ENCODE results near the gene NTRK3. TPM values are rescaled to one million over a fixed set of nuclear protein-coding genes. Genes with fewer than 3 reads are reported as not detected.

Gene NTRK3
- total and polyA plus RNA-seq, 2 of the 13 experiments (the other 11 are each of a cell fraction or from before 2014, with no cell fraction given) = not detected

- TF ChIP-seq, protein P1, sequence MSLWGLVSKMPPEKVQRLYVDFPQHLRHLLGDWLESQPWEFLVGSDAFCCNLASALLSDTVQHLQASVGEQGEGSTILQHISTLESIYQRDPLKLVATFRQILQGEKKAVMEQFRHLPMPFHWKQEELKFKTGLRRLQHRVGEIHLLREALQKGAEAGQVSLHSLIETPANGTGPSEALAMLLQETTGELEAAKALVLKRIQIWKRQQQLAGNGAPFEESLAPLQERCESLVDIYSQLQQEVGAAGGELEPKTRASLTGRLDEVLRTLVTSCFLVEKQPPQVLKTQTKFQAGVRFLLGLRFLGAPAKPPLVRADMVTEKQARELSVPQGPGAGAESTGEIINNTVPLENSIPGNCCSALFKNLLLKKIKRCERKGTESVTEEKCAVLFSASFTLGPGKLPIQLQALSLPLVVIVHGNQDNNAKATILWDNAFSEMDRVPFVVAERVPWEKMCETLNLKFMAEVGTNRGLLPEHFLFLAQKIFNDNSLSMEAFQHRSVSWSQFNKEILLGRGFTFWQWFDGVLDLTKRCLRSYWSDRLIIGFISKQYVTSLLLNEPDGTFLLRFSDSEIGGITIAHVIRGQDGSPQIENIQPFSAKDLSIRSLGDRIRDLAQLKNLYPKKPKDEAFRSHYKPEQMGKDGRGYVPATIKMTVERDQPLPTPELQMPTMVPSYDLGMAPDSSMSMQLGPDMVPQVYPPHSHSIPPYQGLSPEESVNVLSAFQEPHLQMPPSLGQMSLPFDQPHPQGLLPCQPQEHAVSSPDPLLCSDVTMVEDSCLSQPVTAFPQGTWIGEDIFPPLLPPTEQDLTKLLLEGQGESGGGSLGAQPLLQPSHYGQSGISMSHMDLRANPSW (CRISPR knock-in tag; IDR thresholded peaks at IDR 0.05; ENCODE audit: borderline replicate concordance) = no peak
Measured at GRCh38 chr15:87954793-87955192, 301.7 kb downstream of the NTRK3 start (continued).

GRCh38 chr15:87952736-87953287, 303.7 kb downstream of the NTRK3 start:
- Histone ChIP-seq H3K27ac (ENCODE audit: extremely low read length, insufficient read depth, low read length) (no peak overlapping the region), H3K4me1 (ENCODE audit: insufficient read depth, low read length) (no peaks in the 10 kb centered on the region), H3K9ac (ENCODE audit: insufficient read depth, low read depth, low read length) (no peak overlapping the region), H2AFZ (ENCODE audit: low read length) (no peak overlapping the region), H3K27me3 (ENCODE audit: control insufficient read depth in 1 of 2, insufficient read depth in 2 of 2, low read length in 2 of 2) (peaks cover 0 to 6% of the 10 kb centered on the region in 2 experiments; a peak in 1 of 5 replicates), H3K9me3 (ENCODE audit: low read length) (no peaks in the 10 kb centered on the region), H4K20me1 (ENCODE audit: insufficient read depth, low read length) (no peaks in the 10 kb centered on the region), H3K79me2 (ENCODE audit: insufficient read depth, low read length) (no peaks in the 10 kb centered on the region), H3K36me3 (replicated peaks in 1 of 2; ENCODE audit: control insufficient read depth in 1 of 2, insufficient read depth in 2 of 2, low read length in 2 of 2) (no peaks in the 10 kb centered on the region), H3K4me2 (ENCODE audit: low read depth, low read length) (no peak overlapping the region), H3K4me3 (replicated peaks in 1 of 3; ENCODE audit: insufficient read depth in 1 of 3, low read depth in 2 of 3, low read length in 3 of 3) (no peak overlapping the region)
- FAIRE-seq (no peak), ATAC-seq (no peak), DNase-seq (ENCODE audit: low spot score) (no peak)
- in situ Hi-C loops (cut with HindIII; ENCODE audit: extremely low pct_ligation_motif_present, low pct_unique_long_range_greater_than_20kb) = no loop called here
- no TSS peak for BruUV-seq (replicated peaks)
- intact Hi-C loops (cut with micrococcal nuclease; ENCODE audit: unreplicated experiment) = no loop called here
- CTCF ChIA-PET (ENCODE audit: low intra/inter-chr PET ratio, low total read pairs) = no interaction called here
- 54% methylated on average over 23 of the region's 23 CpGs for WGBS (ENCODE audit: low lambda C conversion rate)
- POLR2A ChIA-PET = no interaction called here
- TF ChIP-seq RORA (CRISPR knock-in tag; IDR thresholded peaks at IDR 0.05) (no peak), AKAP8 (CRISPR knock-in tag; IDR thresholded peaks at IDR 0.05) (no peak), ZNF282 (IDR thresholded peaks at IDR 0.05; ENCODE audit: partially characterized antibody) (no peak), ZFP90 (CRISPR knock-in tag; IDR thresholded peaks at IDR 0.05; ENCODE audit: borderline replicate concordance) (no peak), KLF6 (CRISPR knock-in tag; IDR thresholded peaks at IDR 0.05) (no peak), ZNF670 (CRISPR knock-in tag; IDR thresholded peaks at IDR 0.05; ENCODE audit: borderline replicate concordance) (no peak), LCORL (IDR thresholded peaks at IDR 0.05) (no peak), LCORL (CRISPR knock-in tag; IDR thresholded peaks at IDR 0.05) (no peak), ZNF639 (CRISPR knock-in tag; conservative IDR thresholded peaks at IDR 0.05) (no peak), ZSCAN25 (CRISPR knock-in tag; IDR thresholded peaks at IDR 0.05) (no peak)
- TF ChIP-seq, protein P2, sequence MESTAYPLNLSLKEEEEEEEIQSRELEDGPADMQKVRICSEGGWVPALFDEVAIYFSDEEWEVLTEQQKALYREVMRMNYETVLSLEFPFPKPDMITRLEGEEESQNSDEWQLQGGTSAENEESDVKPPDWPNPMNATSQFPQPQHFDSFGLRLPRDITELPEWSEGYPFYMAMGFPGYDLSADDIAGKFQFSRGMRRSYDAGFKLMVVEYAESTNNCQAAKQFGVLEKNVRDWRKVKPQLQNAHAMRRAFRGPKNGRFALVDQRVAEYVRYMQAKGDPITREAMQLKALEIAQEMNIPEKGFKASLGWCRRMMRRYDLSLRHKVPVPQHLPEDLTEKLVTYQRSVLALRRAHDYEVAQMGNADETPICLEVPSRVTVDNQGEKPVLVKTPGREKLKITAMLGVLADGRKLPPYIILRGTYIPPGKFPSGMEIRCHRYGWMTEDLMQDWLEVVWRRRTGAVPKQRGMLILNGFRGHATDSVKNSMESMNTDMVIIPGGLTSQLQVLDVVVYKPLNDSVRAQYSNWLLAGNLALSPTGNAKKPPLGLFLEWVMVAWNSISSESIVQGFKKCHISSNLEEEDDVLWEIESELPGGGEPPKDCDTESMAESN (CRISPR knock-in tag; conservative IDR thresholded peaks at IDR 0.05) = no peak
- TF ChIP-seq, protein P3, sequence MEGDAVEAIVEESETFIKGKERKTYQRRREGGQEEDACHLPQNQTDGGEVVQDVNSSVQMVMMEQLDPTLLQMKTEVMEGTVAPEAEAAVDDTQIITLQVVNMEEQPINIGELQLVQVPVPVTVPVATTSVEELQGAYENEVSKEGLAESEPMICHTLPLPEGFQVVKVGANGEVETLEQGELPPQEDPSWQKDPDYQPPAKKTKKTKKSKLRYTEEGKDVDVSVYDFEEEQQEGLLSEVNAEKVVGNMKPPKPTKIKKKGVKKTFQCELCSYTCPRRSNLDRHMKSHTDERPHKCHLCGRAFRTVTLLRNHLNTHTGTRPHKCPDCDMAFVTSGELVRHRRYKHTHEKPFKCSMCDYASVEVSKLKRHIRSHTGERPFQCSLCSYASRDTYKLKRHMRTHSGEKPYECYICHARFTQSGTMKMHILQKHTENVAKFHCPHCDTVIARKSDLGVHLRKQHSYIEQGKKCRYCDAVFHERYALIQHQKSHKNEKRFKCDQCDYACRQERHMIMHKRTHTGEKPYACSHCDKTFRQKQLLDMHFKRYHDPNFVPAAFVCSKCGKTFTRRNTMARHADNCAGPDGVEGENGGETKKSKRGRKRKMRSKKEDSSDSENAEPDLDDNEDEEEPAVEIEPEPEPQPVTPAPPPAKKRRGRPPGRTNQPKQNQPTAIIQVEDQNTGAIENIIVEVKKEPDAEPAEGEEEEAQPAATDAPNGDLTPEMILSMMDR (CRISPR knock-in tag; IDR thresholded peaks at IDR 0.05) = no peak
- TF ChIP-seq, protein P4, sequence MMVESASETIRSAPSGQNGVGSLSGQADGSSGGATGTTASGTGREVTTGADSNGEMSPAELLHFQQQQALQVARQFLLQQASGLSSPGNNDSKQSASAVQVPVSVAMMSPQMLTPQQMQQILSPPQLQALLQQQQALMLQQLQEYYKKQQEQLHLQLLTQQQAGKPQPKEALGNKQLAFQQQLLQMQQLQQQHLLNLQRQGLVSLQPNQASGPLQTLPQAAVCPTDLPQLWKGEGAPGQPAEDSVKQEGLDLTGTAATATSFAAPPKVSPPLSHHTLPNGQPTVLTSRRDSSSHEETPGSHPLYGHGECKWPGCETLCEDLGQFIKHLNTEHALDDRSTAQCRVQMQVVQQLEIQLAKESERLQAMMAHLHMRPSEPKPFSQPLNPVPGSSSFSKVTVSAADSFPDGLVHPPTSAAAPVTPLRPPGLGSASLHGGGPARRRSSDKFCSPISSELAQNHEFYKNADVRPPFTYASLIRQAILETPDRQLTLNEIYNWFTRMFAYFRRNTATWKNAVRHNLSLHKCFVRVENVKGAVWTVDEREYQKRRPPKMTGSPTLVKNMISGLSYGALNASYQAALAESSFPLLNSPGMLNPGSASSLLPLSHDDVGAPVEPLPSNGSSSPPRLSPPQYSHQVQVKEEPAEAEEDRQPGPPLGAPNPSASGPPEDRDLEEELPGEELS (CRISPR knock-in tag; IDR thresholded peaks at IDR 0.05) = no peak
